HepG2 (cell line): Measurements from ENCODE around the gene MSMO1. TPM values are rescaled to one million over a fixed set of nuclear protein-coding genes. Genes with fewer than 3 reads are reported as not detected.

Experiments
- ATAC-seq: fragments of 200-7000 bp; cut with Tn5 transposase; 3 replicates; pipeline ENCODE4 v1.9.1; 2020; ENCODE audit warnings: mild to moderate bottlenecking, moderate library complexity
- BruUV-seq: library from RNA; stranded (reverse); fragments of 400-500 nt; replicated peaks from 2 replicates; lab custom pipeline; 2021; lab: Mats Ljungman, UMichigan
- CTCF ChIA-PET: fragments of 300-600 bp; formaldehyde crosslinking; extraction: SDS; loops from one replicate; lab custom pipeline; 2021; ENCODE audit warnings: low total read pairs, inconsistent platforms, low intra/inter-chr PET ratio; lab: Yijun Ruan, JAX
- POLR2A ChIA-PET: fragments of 350-600 bp; sonication (Branson Sonifier 250); formaldehyde crosslinking; loops from one replicate; lab custom pipeline; 2020; ENCODE audit warnings: antibody characterized with exemption, inconsistent platforms; lab: Yijun Ruan, JAX
- DNase-seq: peaks from one replicate; pipeline ENCODE4 v3.0.0-alpha.2; 2015; ENCODE audit warnings: low spot score
- FAIRE-seq: peaks from 3 replicates; lab custom pipeline; 2011; peaks lifted over from hg19 to GRCh38; lab: Jason Lieb, UNC
- H2AFZ ChIP-seq: one replicate; pipeline ENCODE4 v1.6.1; 2011; ENCODE audit warnings: low read length, inconsistent platforms
- H3K27ac ChIP-seq: fragments of 300-600 bp; 3 replicates; pipeline ENCODE4 v1.8.0; 2011; ENCODE audit warnings: mixed run types, mild to moderate bottlenecking, mixed read lengths, low read length, inconsistent platforms; ENCODE audit not compliant: insufficient read depth; ENCODE audit errors: extremely low read length
- H3K27me3 ChIP-seq, 2 experiments: fragments of 200-600 bp in 1 of 2; 2 replicates in 1 of 2; 3 replicates in 1 of 2; pipeline versions ENCODE4 v1.6.0 to v1.8.0; 2011; ENCODE audit warnings: low read length in 2 of 2, mild to moderate bottlenecking in 2 of 2, moderate library complexity in 2 of 2, inconsistent platforms in 1 of 2; ENCODE audit not compliant: insufficient read depth in 2 of 2, control insufficient read depth in 1 of 2
- H3K36me3 ChIP-seq, 2 experiments: fragments of 200-600 bp in 1 of 2; replicated peaks in 1 of 2; 2 replicates in 1 of 2; 3 replicates in 1 of 2; pipeline versions ENCODE4 v1.5.1 to v1.8.0; 2011; ENCODE audit warnings: low read length in 2 of 2, inconsistent platforms in 1 of 2; ENCODE audit not compliant: insufficient read depth in 2 of 2, control insufficient read depth in 1 of 2
- H3K4me1 ChIP-seq: 2 replicates; pipeline ENCODE4 v1.5.1; 2012; ENCODE audit warnings: low read length, inconsistent platforms; ENCODE audit not compliant: insufficient read depth
- H3K4me2 ChIP-seq: 2 replicates; pipeline ENCODE4 v1.6.0; 2011; ENCODE audit warnings: low read depth, low read length, inconsistent platforms
- H3K4me3 ChIP-seq, 3 experiments: fragments of 200-600 bp in 1 of 3; sonication (generic), shearing (Covaris generic) in 1 of 3; replicated peaks in 1 of 3; 2 replicates each; pipeline ENCODE4 v1.5.1; 2011 to 2016; ENCODE audit warnings: low read length in 3 of 3, inconsistent platforms in 2 of 3, low read depth in 2 of 3, mild to moderate bottlenecking in 2 of 3, control low read depth in 1 of 3, mixed read lengths in 1 of 3; ENCODE audit not compliant: insufficient read depth in 1 of 3
- H3K79me2 ChIP-seq: one replicate; pipeline ENCODE4 v1.6.1; 2011; ENCODE audit warnings: low read length, inconsistent platforms; ENCODE audit not compliant: insufficient read depth
- H3K9ac ChIP-seq: 2 replicates; pipeline ENCODE4 v1.6.0; 2011; ENCODE audit warnings: mild to moderate bottlenecking, low read depth, low read length, inconsistent platforms; ENCODE audit not compliant: insufficient read depth
- H3K9me3 ChIP-seq: 2 replicates; pipeline ENCODE4 v1.5.1; 2012; ENCODE audit warnings: mild to moderate bottlenecking, low read length
- H4K20me1 ChIP-seq: 2 replicates; pipeline ENCODE4 v1.6.0; 2011; ENCODE audit warnings: inconsistent platforms, mild to moderate bottlenecking, low read length, moderate library complexity; ENCODE audit not compliant: insufficient read depth
- ARNT ChIP-seq: fragments of 450-650 bp; IDR thresholded peaks from 2 replicates; pipeline ENCODE4 v1.6.1; 2017
- HDAC1 ChIP-seq: sonication (generic); formaldehyde crosslinking; IDR thresholded peaks from 2 replicates; pipeline ENCODE4 v1.5.1; 2020; ENCODE audit warnings: mild to moderate bottlenecking, missing genetic modification reagents
- KLF12 ChIP-seq: sonication (generic); formaldehyde crosslinking; IDR thresholded peaks from 2 replicates; pipeline ENCODE4 v1.4.0; 2020; ENCODE audit warnings: missing genetic modification reagents, borderline replicate concordance
- MXD3 ChIP-seq: IDR thresholded peaks from 2 replicates; pipeline ENCODE4 v1.6.1; 2016; ENCODE audit warnings: mild to moderate bottlenecking, missing biosample characterization, missing genetic modification reagents
- SP5 ChIP-seq: IDR thresholded peaks from 2 replicates; pipeline ENCODE4 v1.6.1; 2016; ENCODE audit warnings: low read depth, borderline replicate concordance
- ZBED4 ChIP-seq: sonication (generic); formaldehyde crosslinking; IDR thresholded peaks from 2 replicates; pipeline ENCODE4 v1.4.0; 2020; ENCODE audit warnings: missing genetic modification reagents, borderline replicate concordance
- ZBTB46 ChIP-seq: sonication (generic); formaldehyde crosslinking; IDR thresholded peaks from 2 replicates; pipeline ENCODE4 v1.4.0; 2020; ENCODE audit warnings: mild to moderate bottlenecking, missing genetic modification reagents, borderline replicate concordance
- ZBTB8A ChIP-seq: sonication (generic); formaldehyde crosslinking; IDR thresholded peaks from 2 replicates; pipeline ENCODE4 v1.4.0; 2020; ENCODE audit warnings: mild to moderate bottlenecking, low read depth, missing genetic modification reagents, borderline replicate concordance
- ZNF317 ChIP-seq: sonication (generic); formaldehyde crosslinking; IDR thresholded peaks from 2 replicates; pipeline ENCODE4 v1.5.0; 2020; ENCODE audit warnings: mild to moderate bottlenecking, missing genetic modification reagents
- ZNF496 ChIP-seq: sonication (generic); formaldehyde crosslinking; IDR thresholded peaks from 2 replicates; pipeline ENCODE4 v1.8.1; 2023; ENCODE audit warnings: mild to moderate bottlenecking, moderate library complexity, missing genetic modification reagents; ENCODE audit not compliant: insufficient replicate concordance
- ZNF644 ChIP-seq: IDR thresholded peaks from 2 replicates; pipeline ENCODE4 v1.6.1; 2016; ENCODE audit warnings: low read depth
- WGBS: methylation state at CpG from one replicate; pipeline ENCODE4 v1.1.6; 2017; ENCODE audit warnings: low lambda C conversion rate; 5-methylcytosine and 5-hydroxymethylcytosine counted together
- in situ Hi-C: cut with HindIII; loops from 2 replicates; pipeline ENCODE4 v1.10.0; 2017; ENCODE audit warnings: low pct_unique_long_range_greater_than_20kb; ENCODE audit not compliant: extremely low pct_ligation_motif_present
- intact Hi-C: fragments of 100-400 bp; cut with micrococcal nuclease; formaldehyde crosslinking; loops from one replicate; pipeline ENCODE4 v1.10.0; 2022; ENCODE audit not compliant: unreplicated experiment
- polyA plus RNA-seq, 8 experiments: library from polyadenylated mRNA; depleted of rRNA in 3 of 8; stranded (reverse) in 7 of 8; unstranded in 1 of 8; fragments of >200 nt; fragmentation: Illumina TruSeq in 4 of 8; extraction: Trizol in 4 of 8; gene quantifications; 2 replicates each; pipeline versions ENCODE4 v1.2.1 to v1.2.3, GENCODE V29; 2011 to 2016; ENCODE audit warnings: low read depth in 4 of 8, missing spikeins in 1 of 8, mixed read lengths in 1 of 8; ENCODE audit not compliant: insufficient read depth in 1 of 8
- total RNA-seq, 5 experiments: library from RNA; depleted of rRNA; stranded (reverse); fragments of >200 nt; fragmentation: Illumina TruSeq; extraction: Trizol; gene quantifications; 2 replicates each; pipeline ENCODE4 v1.2.3, GENCODE V29; 2016; ENCODE audit warnings: low read depth in 1 of 5
- TF ChIP-seq, protein P1 (sequence below): sonication (generic); formaldehyde crosslinking; IDR thresholded peaks from 2 replicates; pipeline ENCODE4 v1.4.0; 2020; ENCODE audit warnings: mild to moderate bottlenecking, missing genetic modification reagents, borderline replicate concordance
- TF ChIP-seq, protein P2 (sequence below): sonication (generic); formaldehyde crosslinking; IDR thresholded peaks from 2 replicates; pipeline ENCODE4 v1.5.0; 2020; ENCODE audit warnings: missing genetic modification reagents

The MSMO1 gene
- total and polyA plus RNA-seq, 2 of the 13 experiments (the other 11 are each of a cell fraction or from before 2014, with no cell fraction given) = 98.1 to 216 TPM

GRCh38 chr4:165380805-165381204 is 53.3 kb downstream of the MSMO1 start:
- Histone ChIP-seq H3K27ac (no peak overlapping the region), H3K27me3 (no peaks in the 10 kb centered on the region; a peak in 1 of 5 replicates), H3K36me3 (no peaks in the 10 kb centered on the region; a peak in 2 of 5 replicates), H3K9ac (peak overlapping the region; percentile 65), H3K4me1 (peaks cover 67% of the 10 kb centered on the region), H3K4me2 (peak overlapping the region; percentile 78), H4K20me1 (no peaks in the 10 kb centered on the region), H3K79me2 (peaks cover 67% of the 10 kb centered on the region), H3K4me3 (peak overlapping the region; percentile 79 to 91 (median 85); a peak in 5 of 6 replicates), H3K9me3 (no peaks in the 10 kb centered on the region), H2AFZ (no peak overlapping the region)
- intact Hi-C loops (no loop called here), in situ Hi-C loops (no loop called here)
- FAIRE-seq (no peak), ATAC-seq (no peak), DNase-seq (no peak)
- no TSS peak for BruUV-seq
- CTCF ChIA-PET = no interaction called here
- POLR2A ChIA-PET = no interaction called here
- 23% methylated on average over 1 of the region's 1 CpG for WGBS
- TF ChIP-seq SP5 (CRISPR knock-in tag) (no peak), MXD3 (CRISPR knock-in tag) (no peak), ZNF644 (CRISPR knock-in tag) (no peak), KLF12 (CRISPR knock-in tag) (no peak), ZBTB46 (CRISPR knock-in tag) (no peak), ZNF317 (CRISPR knock-in tag) (no peak), ZBTB8A (CRISPR knock-in tag) (no peak), ZNF496 (no peak), ARNT (no peak), ZBED4 (CRISPR knock-in tag) (no peak), HDAC1 (CRISPR knock-in tag) (no peak)
- TF ChIP-seq, protein P1, sequence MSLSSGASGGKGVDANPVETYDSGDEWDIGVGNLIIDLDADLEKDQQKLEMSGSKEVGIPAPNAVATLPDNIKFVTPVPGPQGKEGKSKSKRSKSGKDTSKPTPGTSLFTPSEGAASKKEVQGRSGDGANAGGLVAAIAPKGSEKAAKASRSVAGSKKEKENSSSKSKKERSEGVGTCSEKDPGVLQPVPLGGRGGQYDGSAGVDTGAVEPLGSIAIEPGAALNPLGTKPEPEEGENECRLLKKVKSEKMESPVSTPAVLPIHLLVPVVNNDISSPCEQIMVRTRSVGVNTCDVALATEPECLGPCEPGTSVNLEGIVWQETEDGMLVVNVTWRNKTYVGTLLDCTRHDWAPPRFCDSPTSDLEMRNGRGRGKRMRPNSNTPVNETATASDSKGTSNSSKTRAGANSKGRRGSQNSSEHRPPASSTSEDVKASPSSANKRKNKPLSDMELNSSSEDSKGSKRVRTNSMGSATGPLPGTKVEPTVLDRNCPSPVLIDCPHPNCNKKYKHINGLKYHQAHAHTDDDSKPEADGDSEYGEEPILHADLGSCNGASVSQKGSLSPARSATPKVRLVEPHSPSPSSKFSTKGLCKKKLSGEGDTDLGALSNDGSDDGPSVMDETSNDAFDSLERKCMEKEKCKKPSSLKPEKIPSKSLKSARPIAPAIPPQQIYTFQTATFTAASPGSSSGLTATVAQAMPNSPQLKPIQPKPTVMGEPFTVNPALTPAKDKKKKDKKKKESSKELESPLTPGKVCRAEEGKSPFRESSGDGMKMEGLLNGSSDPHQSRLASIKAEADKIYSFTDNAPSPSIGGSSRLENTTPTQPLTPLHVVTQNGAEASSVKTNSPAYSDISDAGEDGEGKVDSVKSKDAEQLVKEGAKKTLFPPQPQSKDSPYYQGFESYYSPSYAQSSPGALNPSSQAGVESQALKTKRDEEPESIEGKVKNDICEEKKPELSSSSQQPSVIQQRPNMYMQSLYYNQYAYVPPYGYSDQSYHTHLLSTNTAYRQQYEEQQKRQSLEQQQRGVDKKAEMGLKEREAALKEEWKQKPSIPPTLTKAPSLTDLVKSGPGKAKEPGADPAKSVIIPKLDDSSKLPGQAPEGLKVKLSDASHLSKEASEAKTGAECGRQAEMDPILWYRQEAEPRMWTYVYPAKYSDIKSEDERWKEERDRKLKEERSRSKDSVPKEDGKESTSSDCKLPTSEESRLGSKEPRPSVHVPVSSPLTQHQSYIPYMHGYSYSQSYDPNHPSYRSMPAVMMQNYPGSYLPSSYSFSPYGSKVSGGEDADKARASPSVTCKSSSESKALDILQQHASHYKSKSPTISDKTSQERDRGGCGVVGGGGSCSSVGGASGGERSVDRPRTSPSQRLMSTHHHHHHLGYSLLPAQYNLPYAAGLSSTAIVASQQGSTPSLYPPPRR = no peak
- TF ChIP-seq, protein P2, sequence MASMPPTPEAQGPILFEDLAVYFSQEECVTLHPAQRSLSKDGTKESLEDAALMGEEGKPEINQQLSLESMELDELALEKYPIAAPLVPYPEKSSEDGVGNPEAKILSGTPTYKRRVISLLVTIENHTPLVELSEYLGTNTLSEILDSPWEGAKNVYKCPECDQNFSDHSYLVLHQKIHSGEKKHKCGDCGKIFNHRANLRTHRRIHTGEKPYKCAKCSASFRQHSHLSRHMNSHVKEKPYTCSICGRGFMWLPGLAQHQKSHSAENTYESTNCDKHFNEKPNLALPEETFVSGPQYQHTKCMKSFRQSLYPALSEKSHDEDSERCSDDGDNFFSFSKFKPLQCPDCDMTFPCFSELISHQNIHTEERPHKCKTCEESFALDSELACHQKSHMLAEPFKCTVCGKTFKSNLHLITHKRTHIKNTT (CRISPR knock-in tag) = no peak
